HFF-Myc (cell line): Measurements from ENCODE around the gene PPM1L.

Source experiments
- DNase-seq: peaks from one replicate; pipeline ENCODE4 v3.0.0-alpha.2; 2011; ENCODE audit warnings: low read depth; ENCODE audit errors: extremely low read depth
- H3K4me3 ChIP-seq: replicated peaks from 2 replicates; pipeline ENCODE4 v1.5.1; 2011; ENCODE audit warnings: low read depth, mild to moderate bottlenecking, control low read depth, low read length
- CTCF ChIP-seq: IDR thresholded peaks from 2 replicates; pipeline ENCODE4 v1.5.1; 2012; ENCODE audit warnings: mild to moderate bottlenecking, low read depth, low read length, control low read depth; ENCODE audit errors: missing control alignments

PPM1L gene

GRCh38 chr3:160885791-160886286, 129.8 kb downstream of the PPM1L start:
- no peak overlapping the region for H3K4me3 ChIP-seq
- no peak for TF ChIP-seq CTCF
- DNase-seq: peak; percentile 70

GRCh38 chr3:160886421-160886820, 130.4 kb downstream of the PPM1L start:
- no peak for DNase-seq
- TF ChIP-seq CTCF: no peak
- no peak overlapping the region for H3K4me3 ChIP-seq

- TF ChIP-seq CTCF: no peak
- no peak for DNase-seq
- no peak overlapping the region for H3K4me3 ChIP-seq
Observed at GRCh38 chr3:160893207-160893606, 137.2 kb downstream of the PPM1L start.

- no peak overlapping the region for H3K4me3 ChIP-seq
- no peak for DNase-seq
- no peak for TF ChIP-seq CTCF
Observed at GRCh38 chr3:160904691-160905090, 148.7 kb downstream of the PPM1L start.

- DNase-seq: no peak
- TF ChIP-seq CTCF: no peak
Observed at GRCh38 chr3:160906646-160907045, 150.6 kb downstream of the PPM1L start.

GRCh38 chr3:160909917-160910316, 153.9 kb downstream of the PPM1L start:
- no peak for TF ChIP-seq CTCF
- no peak overlapping the region for H3K4me3 ChIP-seq
- no peak for DNase-seq

More at GRCh38 chr3:160906646-160907045, 150.6 kb downstream of the PPM1L start:
- no peak overlapping the region for H3K4me3 ChIP-seq

- no peak overlapping the region for H3K4me3 ChIP-seq
- no peak for DNase-seq
- TF ChIP-seq CTCF: no peak
Observed at GRCh38 chr3:160911411-160911810, 155.4 kb downstream of the PPM1L start.
